ENCODE results near the gene P4HB. TPM values are rescaled to one million over a fixed set of nuclear protein-coding genes. Genes with fewer than 3 reads are reported as not detected.

Gene P4HB
- total RNA-seq, 3 donors from 2014 or later: 354 to 727 (median 491) TPM

DNA sequence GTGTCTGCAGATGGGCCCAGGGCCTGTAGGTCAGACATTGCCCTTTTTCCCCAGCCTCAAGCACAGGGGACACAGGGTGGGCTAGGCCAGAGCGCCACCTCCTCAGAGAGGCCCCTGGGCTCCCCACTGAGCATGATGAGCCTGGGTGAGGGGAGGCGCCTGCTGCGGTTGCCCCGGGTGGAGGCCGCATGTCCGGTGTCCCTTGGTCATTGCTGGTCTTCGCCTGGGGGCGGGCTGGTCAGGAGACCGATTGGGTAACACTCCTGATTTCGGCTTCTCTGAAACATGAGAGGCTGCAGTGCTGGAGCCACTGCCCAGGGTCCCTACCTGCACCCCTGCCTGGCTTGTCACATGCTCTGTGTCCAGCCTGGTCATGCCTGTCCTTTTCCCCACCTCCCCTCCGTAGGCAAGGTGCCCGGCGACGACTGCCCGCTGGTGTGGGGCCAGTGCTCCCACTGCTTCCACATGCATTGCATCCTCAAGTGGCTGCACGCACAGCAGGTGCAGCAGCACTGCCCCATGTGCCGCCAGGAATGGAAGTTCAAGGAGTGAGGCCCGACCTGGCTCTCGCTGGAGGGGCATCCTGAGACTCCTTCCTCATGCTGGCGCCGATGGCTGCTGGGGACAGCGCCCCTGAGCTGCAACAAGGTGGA lies 39.3 kb upstream of the P4HB start:
- H3K36me3 ChIP-seq (ENCODE audit: low read depth): peaks cover 2% of the 10 kb centered on the region
- TF ChIP-seq, protein P1, sequence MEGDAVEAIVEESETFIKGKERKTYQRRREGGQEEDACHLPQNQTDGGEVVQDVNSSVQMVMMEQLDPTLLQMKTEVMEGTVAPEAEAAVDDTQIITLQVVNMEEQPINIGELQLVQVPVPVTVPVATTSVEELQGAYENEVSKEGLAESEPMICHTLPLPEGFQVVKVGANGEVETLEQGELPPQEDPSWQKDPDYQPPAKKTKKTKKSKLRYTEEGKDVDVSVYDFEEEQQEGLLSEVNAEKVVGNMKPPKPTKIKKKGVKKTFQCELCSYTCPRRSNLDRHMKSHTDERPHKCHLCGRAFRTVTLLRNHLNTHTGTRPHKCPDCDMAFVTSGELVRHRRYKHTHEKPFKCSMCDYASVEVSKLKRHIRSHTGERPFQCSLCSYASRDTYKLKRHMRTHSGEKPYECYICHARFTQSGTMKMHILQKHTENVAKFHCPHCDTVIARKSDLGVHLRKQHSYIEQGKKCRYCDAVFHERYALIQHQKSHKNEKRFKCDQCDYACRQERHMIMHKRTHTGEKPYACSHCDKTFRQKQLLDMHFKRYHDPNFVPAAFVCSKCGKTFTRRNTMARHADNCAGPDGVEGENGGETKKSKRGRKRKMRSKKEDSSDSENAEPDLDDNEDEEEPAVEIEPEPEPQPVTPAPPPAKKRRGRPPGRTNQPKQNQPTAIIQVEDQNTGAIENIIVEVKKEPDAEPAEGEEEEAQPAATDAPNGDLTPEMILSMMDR (IDR thresholded peaks at IDR 0.05): no peak
- no peaks in the 10 kb centered on the region for H3K9me3 ChIP-seq
- ATAC-seq: no peak
- intact Hi-C loops (cut with DNase I, micrococcal nuclease): no loop called here
- DNase-seq: no peak
- H3K4me3 ChIP-seq: no peak overlapping the region
- H3K4me1 ChIP-seq (ENCODE audit: low read depth): peaks cover 10% of the 10 kb centered on the region

DNA sequence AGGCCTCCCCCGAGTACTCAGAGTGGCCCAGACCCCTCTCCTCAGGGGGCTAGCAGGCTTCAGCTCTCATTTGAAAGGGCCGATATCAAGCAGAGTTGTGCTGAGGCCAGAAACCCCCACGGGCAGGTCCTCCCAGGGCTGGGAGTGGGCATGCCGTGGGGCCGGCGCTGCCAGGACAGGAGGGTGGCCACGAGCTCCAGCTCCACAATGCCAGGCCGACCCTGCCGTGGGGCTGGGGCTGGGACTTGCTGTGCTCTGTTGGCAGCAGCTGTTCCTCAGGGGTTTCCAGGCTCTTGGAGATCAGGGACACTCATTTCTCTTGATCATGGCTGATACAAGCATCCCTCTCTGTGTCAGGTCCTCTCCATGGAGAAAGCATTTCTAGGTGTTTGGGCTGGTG lies 38.5 kb upstream of the P4HB start:
- peaks cover 2% of the 10 kb centered on the region for H3K36me3 ChIP-seq (ENCODE audit: low read depth)
- H3K9me3 ChIP-seq: no peaks in the 10 kb centered on the region
- DNase-seq (no peak), ATAC-seq (no peak)
- H3K4me1 ChIP-seq (ENCODE audit: low read depth): peaks cover 10% of the 10 kb centered on the region
- H3K4me3 ChIP-seq: no peak overlapping the region
- TF ChIP-seq, protein P1 (IDR thresholded peaks at IDR 0.05): no peak
- intact Hi-C loops (cut with DNase I, micrococcal nuclease): no loop called here

DNA sequence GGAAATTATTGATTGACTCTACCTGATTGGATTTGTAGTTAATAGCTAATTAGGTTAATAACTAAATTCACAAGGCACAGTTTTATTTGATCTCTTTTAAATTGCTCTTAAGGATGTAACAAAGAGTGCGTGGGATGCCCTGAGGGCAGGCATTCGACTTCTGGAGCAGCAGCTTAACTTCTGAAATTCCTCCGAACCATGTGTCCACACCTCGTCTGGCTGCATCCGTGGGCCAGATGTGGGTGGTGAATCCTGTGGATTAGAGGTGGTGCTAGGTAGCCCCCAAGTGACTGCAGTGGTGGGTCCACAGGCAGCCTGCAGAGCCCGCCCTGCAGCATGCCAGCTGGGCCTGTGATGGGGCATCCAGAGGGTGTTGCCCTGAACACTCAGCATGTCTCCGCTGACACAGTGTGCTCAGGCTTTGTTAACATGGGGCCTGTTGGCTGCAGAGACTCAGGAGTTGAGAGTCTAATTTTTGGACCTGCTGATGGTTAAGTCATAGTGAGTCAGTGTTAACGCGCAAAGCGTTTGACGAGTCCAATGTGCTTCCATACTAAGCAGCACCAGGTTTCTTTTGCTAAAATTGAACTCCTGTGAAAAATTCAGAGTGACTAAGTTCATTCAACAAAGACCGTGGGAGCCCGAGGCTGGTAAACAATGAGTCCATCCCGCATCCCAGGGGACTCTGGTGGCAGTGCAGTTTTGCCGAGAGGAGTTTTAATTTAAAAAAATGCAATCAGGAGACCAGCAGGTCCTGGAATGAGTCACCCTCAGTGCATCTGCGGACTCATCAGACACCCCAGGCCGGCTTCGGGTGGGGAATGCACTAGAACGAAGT lies 37.9 kb upstream of the P4HB start:
- no peak for ATAC-seq
- Histone ChIP-seq H3K36me3 (ENCODE audit: low read depth) (peaks cover 2% of the 10 kb centered on the region), H3K4me1 (ENCODE audit: low read depth) (peaks cover 10% of the 10 kb centered on the region), H3K9me3 (no peaks in the 10 kb centered on the region), H3K4me3 (no peak overlapping the region)
- TF ChIP-seq, protein P1 (IDR thresholded peaks at IDR 0.05): no peak
- no peak for DNase-seq
- intact Hi-C loops (cut with DNase I, micrococcal nuclease): no loop called here

DNA sequence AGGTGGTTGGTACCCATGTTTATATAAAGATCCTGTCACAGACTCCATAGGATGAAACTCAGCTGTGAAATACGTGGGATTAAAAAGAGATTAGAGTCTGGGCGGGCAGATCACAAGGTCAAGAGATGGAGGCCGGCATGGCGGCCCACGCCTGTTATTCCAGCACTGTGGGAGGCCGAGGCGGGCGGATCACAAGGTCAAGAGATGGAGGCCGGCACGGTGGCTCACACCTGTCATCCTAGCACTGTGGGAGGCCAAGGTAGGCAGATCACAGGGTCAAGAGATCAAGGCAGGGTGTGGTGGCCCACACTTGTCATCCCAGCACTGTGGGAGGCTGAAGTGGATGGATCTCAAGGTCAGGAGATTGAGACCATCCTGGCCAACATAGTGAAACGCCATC lies 35.1 kb upstream of the P4HB start:
- Histone ChIP-seq H3K4me3 (no peak overlapping the region), H3K9me3 (no peaks in the 10 kb centered on the region), H3K36me3 (ENCODE audit: low read depth) (peaks cover 2% of the 10 kb centered on the region), H3K4me1 (ENCODE audit: low read depth) (peaks cover 8% of the 10 kb centered on the region)
- ATAC-seq: no peak
- TF ChIP-seq, protein P1 (IDR thresholded peaks at IDR 0.05): no peak
- intact Hi-C loops (cut with DNase I, micrococcal nuclease): no loop called here
- no peak for DNase-seq

DNA sequence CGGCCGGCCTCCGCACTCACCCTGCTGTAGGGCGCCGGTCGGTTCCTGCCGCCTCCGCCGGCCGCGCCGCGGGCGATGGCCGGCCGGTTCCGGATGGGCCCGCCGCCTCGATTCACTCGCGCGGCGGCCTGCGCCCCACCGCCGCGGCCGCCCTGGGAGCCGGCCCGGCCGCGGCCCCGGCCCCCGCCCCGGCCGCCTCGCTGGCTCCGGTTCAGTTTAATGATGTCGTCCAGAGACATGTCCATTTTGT lies 30.9 kb upstream of the P4HB start:
- TF ChIP-seq, protein P1 (IDR thresholded peaks at IDR 0.05): no peak
- Histone ChIP-seq H3K4me1 (ENCODE audit: low read depth) (peaks cover 19% of the 10 kb centered on the region), H3K4me3 (peak overlapping the region; percentile 91), H3K36me3 (ENCODE audit: low read depth) (peaks cover 16% of the 10 kb centered on the region), H3K9me3 (no peaks in the 10 kb centered on the region)
- ATAC-seq: no peak
- intact Hi-C loops (cut with DNase I, micrococcal nuclease): no loop called here
- no peak for DNase-seq
